ENCODE measurements around the gene BACH2. TPM values are rescaled to one million over a fixed set of nuclear protein-coding genes. Genes with fewer than 3 reads are reported as not detected.

BACH2 gene
- total and polyA plus RNA-seq, 2 experiments from 2014 or later = 1.6 to 5.7 TPM

- H3K4me2 ChIP-seq = no peak overlapping the region
- peaks cover 7% of the 10 kb centered on the region; the same call in 2 of the 3 replicates for H3K4me1 Mint-ChIP-seq
- no peaks in the 10 kb centered on the region for H3K9me3 Mint-ChIP-seq
- no peaks in the 10 kb centered on the region for H3K36me3 ChIP-seq (ENCODE audit: insufficient read depth)
- ATAC-seq (no peak), DNase-seq (ENCODE audit: low spot score) (no peak)
- no peak overlapping the region for H3K27ac ChIP-seq (ENCODE audit: low read depth)
- H3K27me3 Mint-ChIP-seq (ENCODE audit: insufficient read depth, low read depth, poor library complexity) = no peaks in the 10 kb centered on the region
- no peaks in the 10 kb centered on the region for H3F3A ChIP-seq (replicated peaks; ENCODE audit: low read depth)
- H3K27me3 ChIP-seq (ENCODE audit: insufficient read depth) = no peaks in the 10 kb centered on the region
- no peaks in the 10 kb centered on the region for H3K4me1 ChIP-seq (ENCODE audit: insufficient read depth)
- no peak overlapping the region for H3K4me3 ChIP-seq
- no peaks in the 10 kb centered on the region for H4K20me1 ChIP-seq (replicated peaks; ENCODE audit: insufficient read depth)
- no peaks in the 10 kb centered on the region for H3K79me2 ChIP-seq (replicated peaks; ENCODE audit: insufficient read depth)
- 0 out of 2 replicates have a peak, but pooled peaks cover 4% of the 10 kb centered on the region for H3K9me2 ChIP-seq (ENCODE audit: insufficient read depth)
- H2AFZ ChIP-seq = no peak overlapping the region
- H3K27ac Mint-ChIP-seq = no peak overlapping the region
- TF ChIP-seq ZNF331 (CRISPR knock-in tag; IDR thresholded peaks at IDR 0.05; ENCODE audit: low read depth) (no peak), NANOG (IDR thresholded peaks at IDR 0.05; ENCODE audit: borderline replicate concordance) (no peak), REST (IDR thresholded peaks at IDR 0.05; ENCODE audit: unreplicated experiment) (no peak), ZNF114 (CRISPR knock-in tag; IDR thresholded peaks at IDR 0.05) (no peak), ETS1 (IDR thresholded peaks at IDR 0.05) (no peak), CTCF (conservative IDR thresholded peaks at IDR 0.05; ENCODE audit: low read depth in 2 of 2) (no peak), POLR2AphosphoS5 (IDR thresholded peaks at IDR 0.05; ENCODE audit: low read depth) (no peak), JUNB (IDR thresholded peaks at IDR 0.05; ENCODE audit: unreplicated experiment) (no peak), CREB1 (CRISPR knock-in tag; IDR thresholded peaks at IDR 0.05; ENCODE audit: low read depth) (no peak), EZH2 (IDR thresholded peaks at IDR 0.05; ENCODE audit: low read depth, unreplicated experiment) (no peak), STAT1 (IDR thresholded peaks at IDR 0.05; ENCODE audit: unreplicated experiment) (no peak), ZNF462 (CRISPR knock-in tag; IDR thresholded peaks at IDR 0.05) (no peak), EZH2phosphoT487 (IDR thresholded peaks at IDR 0.05; ENCODE audit: unreplicated experiment) (no peak)
- H3K4me3 Mint-ChIP-seq = no peak overlapping the region
- H3K36me3 Mint-ChIP-seq (ENCODE audit: low read depth) = no peaks in the 10 kb centered on the region
Measured at GRCh38 chr6:90158936-90159335, 137.7 kb downstream of the BACH2 start.

Data from GM23338 (cell line).